Measurements from ENCODE around the gene OSBP2.

The OSBP2 gene

GRCh38 chr22:30721741-30722140 lies 27.1 kb downstream of the OSBP2 start:
- DNase-seq, result no peak

GRCh38 chr22:30728826-30729225 lies 34.2 kb downstream of the OSBP2 start:
- no peak for DNase-seq

DNA sequence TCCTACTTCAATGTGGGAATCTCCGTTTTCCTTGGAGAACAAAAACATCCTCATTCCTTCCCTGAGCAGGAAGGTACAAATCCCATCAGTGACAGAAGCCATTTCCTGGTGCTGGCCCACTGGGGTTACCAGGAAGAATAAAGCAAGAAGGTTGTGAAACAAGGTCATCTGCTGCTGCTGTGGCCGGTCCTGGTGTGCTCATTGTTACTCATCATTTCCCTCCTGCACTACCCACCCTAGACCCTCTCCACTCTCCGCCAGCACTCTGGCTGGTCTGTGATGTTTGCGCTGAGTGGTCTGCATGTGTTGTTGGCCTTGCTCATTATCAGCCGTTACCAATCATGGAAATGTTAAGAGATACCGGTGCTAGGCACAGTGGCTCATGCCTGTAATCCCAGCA lies 37.0 kb downstream of the OSBP2 start:
- DNase-seq, result no peak

- DNase-seq, result no peak
These were observed 37.8 kb downstream of the OSBP2 start for GRCh38 chr22:30732426-30732825.

GRCh38 chr22:30733181-30733631 lies 38.5 kb downstream of the OSBP2 start:
- DNase-seq, result no peak

DNA sequence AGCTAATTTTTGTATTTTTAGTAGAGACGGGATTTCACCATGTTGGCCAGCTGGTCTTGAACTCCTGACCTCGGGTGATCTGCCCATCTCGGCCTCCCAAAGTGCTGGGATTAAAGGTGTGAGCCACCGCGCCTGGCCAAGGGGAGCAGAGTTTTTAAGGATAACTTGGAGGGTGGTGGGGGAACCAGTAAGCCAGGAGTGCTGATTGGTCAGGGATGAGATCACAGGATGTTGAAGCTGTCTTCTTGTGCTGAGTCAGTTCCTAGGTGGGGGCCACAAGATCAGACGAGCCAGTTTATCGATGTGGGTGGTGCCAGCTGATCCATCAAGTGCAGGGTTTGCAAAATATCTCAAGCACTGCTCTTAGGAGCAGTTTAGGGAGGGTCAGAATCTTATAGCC lies 45.3 kb downstream of the OSBP2 start:
- peak in 1 of 2 donors; percentile 17 for DNase-seq

- peak; percentile 36 to 49 for DNase-seq
These were observed 45.8 kb downstream of the OSBP2 start for GRCh38 chr22:30740511-30740910.

DNA sequence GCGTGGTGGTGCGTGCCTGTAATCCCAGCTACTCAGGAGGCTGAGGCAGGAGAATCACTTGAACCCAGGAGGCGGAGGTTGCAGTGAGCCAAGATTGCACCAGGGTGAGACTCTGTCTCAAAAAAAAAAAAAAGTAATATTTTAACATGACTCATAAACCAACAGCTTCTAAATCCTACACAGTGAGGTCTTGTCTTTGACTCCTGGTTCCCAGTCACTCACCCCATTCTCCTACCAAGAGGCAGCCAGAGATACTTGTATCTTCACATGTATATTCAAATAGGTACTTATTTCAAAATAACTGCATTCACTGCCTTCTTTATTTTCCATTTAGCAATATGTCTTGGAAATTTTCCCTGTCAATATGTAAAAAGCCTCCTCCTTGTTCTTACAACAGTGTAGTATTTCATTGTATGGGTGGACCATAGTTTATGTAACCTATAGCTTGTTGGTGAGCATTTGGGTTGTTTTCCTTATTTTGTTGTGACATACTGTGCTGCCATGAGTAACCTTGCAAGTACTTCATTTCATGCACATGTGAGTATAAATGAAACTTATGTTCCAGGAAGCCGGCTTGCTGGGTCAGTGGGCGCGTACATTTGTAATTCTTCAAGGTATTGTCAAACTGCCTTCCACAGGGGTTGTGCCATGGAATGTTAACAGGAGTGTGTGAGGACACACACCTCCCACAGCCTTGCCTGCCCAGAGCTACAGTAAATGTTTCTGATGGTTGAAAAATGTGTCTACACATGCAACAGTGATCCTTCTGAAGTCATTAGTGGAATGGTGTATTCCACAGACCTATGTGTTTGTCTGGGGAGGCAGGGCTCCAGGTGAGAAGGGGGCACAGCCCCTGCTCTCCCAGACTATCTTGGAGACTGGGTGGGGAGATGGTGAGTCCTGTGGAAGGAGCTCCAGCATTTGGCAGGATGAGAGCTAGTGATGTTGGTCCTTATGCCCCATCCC lies 47.9 kb downstream of the OSBP2 start:
- DNase-seq, result peak in 1 of 2 donors; percentile 24

GRCh38 chr22:30743257-30744020 lies 48.8 kb downstream of the OSBP2 start:
- DNase-seq, result no peak

DNA sequence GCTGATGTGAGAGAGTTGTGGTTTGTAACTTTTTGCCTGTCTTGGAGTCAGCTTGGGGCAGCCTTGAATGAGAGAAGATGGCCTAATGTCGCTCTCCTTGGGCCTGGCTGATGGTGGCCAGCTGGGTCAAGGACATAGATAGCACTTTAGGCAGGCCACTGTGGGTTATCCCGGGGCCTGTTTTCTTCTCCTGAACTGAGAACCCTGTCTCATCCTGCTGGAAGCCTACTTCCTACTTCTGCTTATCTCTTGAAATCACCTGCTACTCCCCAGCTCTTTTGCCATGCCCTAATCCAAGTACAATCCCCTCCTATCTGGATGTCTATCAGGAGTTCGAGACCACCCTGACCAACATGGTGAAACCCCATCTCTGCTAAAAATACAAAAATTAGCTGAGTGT lies 49.5 kb downstream of the OSBP2 start:
- DNase-seq, result no peak

DNA sequence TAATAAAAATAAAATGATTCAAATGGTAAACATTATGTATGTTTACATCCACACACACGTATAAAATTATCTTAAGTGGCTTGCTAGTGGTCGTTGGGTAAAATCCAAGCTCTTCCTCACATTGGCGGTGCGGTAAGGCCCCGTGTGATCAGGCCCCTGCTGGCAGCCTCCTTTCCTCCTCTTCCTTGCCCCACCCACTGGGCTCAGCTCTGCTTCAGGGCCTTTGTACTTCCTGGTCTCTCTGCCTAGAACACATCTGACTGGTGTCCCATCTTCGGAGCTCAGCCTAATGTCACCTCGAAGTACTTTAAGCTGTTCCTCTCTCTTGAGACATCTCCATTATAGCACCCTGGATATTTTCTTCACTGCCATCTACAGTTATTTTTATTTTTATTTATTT lies 52.8 kb downstream of the OSBP2 start:
- DNase-seq, result no peak

DNA sequence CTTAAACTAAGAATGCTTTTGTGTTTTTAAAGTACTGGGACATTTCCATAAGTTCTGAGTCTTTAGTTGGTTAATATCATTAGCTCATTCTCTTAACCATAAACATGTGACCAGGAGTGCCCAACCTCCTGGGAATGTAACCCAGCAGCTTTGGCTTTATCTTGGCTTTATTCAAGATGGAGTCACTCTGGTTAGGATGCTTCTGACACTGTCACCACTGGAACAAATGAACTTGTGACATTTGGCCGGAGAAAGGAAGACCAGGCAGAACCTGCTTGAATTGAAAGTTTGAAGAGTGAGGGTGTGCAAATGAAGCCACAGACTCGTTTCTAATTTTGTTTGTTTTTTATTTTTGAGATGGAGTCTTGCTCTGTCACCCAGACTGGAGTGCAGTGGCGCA lies 54.6 kb downstream of the OSBP2 start:
- no peak for DNase-seq

- DNase-seq, result no peak
These were observed 55.2 kb downstream of the OSBP2 start for GRCh38 chr22:30749849-30750248.

DNA sequence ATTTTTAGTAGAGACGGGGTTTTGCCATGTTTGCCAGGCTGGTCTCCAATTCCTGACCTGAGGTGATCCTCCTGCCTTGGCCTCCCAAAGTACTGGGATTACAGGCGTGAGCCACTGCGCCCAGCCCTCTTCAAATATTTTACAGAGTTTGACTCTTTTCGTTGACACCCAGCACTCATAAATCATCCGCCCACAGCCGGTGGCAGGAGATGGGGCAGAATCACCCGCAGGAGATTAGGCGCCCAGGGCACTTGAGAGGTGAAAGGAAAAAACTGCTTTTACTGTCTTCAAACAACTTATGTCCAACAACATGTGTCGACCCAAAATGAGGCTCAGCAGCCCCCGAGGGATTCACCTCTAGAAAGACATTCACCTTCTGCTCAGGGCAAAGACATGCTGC lies 56.9 kb downstream of the OSBP2 start:
- no peak for DNase-seq

DNA sequence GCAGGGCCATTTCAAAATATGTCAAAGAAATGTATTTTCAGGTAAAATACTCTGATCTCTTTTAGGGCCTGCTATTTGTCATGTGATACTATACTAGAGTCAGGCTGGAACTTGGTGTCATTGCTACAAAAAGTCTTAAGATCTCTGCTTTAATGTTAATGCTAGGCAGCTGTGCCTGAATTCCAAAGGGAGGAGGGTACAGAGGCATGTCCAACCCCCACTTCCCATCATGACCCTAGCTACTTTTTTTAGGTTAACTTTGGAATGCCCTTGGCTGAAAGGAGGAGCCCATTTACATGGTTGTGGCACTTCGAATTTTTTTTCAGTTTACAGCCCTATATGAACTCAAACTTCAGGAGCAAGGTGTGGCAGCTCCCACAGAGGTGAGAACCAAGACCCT lies 58.1 kb downstream of the OSBP2 start:
- DNase-seq, result no peak

GRCh38 chr22:30753701-30754100 lies 59.0 kb downstream of the OSBP2 start:
- DNase-seq, result no peak

DNA sequence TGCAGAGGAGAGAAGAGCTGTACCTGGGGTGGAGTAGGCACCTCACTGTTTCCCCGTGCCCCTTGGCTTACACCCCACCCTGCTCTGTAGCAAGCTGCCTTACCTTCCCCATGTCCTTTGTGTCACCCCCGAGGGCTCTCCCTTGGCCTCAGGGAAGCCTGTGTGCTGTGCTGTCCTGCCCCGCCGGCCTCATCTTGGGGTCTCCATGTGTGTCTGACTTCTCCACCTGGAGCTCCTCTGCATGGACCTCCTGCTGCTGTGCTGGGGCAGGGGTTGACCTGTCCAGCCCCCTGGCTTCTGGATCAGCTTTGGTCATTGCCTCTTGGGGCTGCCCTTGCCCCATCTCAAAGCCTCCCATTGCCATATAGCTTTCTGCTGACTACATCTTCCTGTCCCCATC lies 59.8 kb downstream of the OSBP2 start:
- DNase-seq, result no peak

DNA sequence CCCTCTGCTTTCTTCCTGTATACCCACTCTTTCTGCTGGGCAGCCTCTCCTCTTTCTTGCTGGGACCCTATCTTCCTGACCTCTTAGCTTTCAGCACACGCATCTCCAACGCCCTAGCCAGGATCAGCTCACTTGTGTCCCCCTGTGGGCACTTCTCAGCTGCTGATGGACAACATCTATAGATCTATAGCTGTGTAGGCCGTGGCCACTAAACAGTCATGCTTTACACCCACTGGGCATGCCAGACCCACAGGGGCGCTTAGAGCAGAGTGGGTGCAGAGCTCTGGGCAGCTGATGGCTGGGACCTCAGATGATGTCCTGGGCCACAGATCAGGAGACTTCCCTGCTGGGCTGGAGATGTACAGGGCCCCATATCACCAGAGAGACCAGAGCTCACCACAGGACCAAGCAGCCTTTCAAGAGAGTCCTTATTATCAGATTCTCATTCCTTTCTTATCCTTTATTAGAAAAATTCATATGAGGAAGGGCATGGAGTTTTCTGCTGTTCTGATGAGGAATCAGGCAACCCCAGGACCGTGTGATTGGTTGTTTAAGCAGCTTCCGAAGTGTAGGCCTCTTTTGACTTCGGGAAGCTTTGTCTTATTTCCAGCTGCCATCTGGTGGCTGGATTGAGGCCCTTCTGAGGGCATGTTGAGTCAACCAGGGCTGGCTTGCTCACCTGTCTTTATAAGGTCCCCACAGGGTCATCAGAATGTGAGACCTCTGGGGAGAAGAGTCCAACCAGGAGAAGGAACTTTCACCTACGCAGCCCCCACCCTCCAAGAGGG lies 60.5 kb downstream of the OSBP2 start:
- peak; percentile 56 to 58 for DNase-seq

- no peak for DNase-seq
These were observed 61.1 kb downstream of the OSBP2 start for GRCh38 chr22:30755759-30756124.

DNA sequence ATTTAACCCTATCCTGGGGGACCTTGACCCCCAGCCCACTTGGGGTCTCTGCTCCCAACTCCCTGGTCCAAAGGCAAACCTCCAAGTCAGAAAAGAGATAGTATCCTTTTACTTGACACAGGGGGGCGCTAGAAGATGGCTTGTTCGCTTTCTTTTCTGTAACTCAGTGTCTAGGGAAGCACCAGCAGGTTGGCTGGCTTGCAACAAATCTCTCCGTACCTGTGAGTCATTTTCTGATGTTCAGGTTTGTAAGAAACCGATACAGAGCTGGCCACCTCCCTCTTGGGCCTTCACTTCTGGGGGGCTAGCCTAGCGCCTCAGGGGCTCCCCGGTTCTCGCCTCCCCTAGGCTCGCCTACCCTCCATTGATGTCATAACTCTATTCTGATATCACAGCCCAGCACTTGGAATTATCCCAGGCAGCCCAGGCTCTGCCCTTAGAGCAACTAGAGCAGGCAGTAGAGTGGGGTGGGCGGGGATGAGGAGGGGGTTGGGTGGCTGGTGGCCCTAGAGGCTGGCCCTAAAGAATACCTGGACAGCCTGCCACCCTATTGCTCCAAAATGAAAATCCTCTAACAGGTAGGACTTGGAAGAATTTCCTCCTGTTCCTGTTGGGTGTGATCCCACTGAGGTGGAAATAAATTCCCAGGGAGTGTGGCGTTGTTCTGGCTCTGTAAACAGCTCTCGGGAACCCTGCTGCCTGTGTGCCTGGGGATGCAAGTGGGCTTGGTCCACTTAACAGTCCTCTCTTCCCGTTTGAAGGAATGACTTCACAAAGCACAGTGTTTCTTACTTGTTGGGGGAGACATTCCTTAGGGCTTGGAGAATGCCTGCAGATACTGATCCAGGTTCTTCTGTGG lies 69.4 kb downstream of the OSBP2 start:
- peak; percentile 33 to 50 for DNase-seq

DNA sequence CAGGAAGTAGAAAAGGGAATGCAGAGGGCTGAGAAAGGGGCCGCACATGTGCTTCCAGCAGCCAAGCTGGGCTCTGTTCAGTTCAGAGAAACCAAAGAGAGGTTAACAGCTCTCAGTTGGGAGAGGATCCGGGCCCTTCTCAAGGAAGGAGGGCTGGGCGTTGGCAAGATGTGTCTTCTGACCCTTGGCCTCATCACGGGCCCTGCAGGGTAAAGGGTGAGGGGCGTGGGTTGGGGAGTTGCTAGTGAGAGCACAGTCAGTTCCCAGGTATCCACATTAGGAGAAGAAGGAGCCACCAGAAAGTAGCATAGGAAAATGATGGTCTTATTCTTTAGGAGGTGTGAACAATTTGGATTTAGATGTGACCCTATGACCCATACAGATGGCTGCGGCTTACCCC lies 73.0 kb downstream of the OSBP2 start:
- no peak for DNase-seq

DNA sequence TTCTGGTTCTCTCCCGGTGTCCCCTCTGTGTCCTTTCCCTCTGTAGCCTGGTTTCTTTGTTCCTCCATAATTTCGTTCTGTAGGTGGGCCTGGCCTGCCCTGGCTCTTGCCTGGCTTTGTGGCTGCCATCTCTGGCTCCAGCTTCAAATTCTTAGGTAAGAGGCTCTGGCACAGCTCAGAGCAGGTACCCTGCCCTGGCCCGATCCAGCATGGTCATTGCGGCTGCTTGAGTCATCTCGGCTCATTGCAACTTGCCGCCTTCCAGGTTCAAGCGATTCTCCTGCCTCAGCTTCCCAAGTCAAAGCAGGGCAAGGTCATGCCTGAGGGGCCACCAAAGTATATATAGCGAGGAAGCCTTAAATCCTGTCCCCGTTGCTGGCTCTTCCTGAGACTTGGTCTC lies 76.0 kb downstream of the OSBP2 start:
- DNase-seq, result no peak
